SH-SY5Y (cell line): Measurements from ENCODE around the gene ST3GAL3.

Experiments
- GATA2 ChIP-seq: IDR thresholded peaks from 2 replicates; pipeline ENCODE4 v1.6.1; 2011; ENCODE audit warnings: mild to moderate bottlenecking, low read depth, low read length
- GATA3 ChIP-seq: IDR thresholded peaks from 2 replicates; pipeline ENCODE4 v1.6.1; 2011; ENCODE audit warnings: low read depth, mild to moderate bottlenecking, low read length, moderate library complexity

Gene ST3GAL3

GRCh38 chr1:43803105-43803504 lies 95.8 kb downstream of the ST3GAL3 start:
- no peak for TF ChIP-seq GATA2
- TF ChIP-seq GATA3 = no peak

DNA sequence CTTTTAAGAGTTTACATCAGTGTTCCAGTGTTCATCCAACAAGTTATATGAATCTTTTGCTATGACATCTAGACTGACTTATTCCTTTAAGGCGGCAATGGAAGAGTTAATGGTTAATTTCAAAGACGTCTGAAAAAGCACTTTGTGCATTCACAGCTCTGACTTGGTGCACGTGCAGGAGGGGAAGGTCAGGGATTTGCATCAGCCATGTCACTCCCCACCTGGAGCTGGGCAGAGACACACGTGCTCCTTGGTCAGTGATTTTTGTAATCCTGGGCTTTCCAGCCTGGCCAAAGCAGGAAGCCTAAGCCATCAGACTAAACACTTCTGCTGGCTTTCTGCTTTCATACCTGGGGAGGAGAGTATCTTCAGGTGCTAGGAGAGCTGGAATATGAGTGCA lies 96.3 kb downstream of the ST3GAL3 start:
- TF ChIP-seq GATA2 (no peak), GATA3 (no peak)

GRCh38 chr1:43804569-43804968 lies 97.2 kb downstream of the ST3GAL3 start:
- TF ChIP-seq GATA2 = no peak
- no peak for TF ChIP-seq GATA3

DNA sequence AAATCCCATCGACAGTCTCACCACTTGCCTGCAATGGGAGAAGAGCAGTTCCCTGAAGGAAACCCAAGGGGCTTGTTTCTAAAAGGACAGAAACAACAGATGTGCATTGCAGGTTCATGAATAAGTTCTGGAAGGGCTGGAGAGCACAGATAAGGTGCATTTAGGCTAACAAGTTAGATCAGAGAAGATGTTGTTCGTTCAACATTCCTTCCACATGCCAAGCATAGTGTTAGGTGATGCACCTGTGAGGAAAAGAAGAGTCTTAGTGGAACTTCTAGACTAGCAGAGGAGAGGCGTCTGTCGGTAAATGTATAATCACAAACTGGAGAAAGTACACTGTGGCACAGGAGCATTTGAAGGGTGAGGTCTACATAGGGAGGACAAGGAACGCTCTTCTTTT lies 98.0 kb downstream of the ST3GAL3 start:
- no peak for TF ChIP-seq GATA2
- no peak for TF ChIP-seq GATA3

GRCh38 chr1:43806183-43806582 lies 98.8 kb downstream of the ST3GAL3 start:
- TF ChIP-seq GATA3 (no peak), GATA2 (no peak)

DNA sequence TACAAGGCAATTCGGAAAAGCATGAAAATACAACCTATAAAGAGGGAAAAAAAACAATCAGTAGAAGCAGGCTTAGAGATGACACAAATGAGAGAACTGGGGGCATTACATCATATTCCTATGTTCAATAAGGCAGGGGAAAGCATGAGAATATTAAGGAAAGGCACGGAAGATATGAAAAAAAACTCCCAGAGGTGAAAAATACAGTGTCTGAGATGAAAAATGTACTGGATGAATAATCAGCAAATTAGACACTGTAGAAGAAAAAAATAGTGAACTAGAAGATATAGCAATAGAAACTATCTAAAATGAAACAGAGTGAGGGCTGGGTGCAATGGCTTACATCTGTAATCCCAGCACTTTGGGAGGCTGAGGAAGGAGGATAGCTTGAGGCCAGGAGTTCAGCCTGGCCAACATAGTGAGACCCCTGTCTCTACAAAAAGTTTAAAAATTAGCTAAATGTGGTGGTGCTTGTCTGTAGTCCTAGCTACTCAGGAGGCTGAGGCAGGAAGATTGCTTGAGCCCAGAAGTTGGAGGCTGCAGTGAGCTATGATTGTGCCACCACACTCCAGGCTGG lies 101.8 kb downstream of the ST3GAL3 start:
- TF ChIP-seq GATA3 = no peak
- no peak for TF ChIP-seq GATA2

GRCh38 chr1:43812579-43812978 lies 105.2 kb downstream of the ST3GAL3 start:
- TF ChIP-seq GATA3 (no peak), GATA2 (no peak)

DNA sequence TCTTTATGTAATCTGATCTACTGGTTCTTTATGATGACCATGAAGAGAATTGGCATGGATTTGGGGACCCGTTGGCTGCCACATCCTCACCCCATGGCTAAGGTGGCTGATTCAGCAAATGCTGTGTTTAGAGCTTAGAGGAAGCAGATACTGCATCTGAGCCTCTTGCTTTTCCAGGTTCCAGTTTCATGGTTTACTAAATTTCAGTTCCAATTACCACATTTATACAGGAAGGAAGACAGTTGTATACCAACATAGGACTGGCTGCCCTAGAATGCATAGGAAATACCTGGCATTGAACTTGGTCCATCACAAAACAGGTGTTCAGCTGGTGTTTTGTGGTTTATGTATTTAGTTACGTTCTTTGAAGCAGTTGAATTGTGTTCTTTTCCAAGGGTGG lies 107.1 kb downstream of the ST3GAL3 start:
- TF ChIP-seq GATA2 (no peak), GATA3 (no peak)

DNA sequence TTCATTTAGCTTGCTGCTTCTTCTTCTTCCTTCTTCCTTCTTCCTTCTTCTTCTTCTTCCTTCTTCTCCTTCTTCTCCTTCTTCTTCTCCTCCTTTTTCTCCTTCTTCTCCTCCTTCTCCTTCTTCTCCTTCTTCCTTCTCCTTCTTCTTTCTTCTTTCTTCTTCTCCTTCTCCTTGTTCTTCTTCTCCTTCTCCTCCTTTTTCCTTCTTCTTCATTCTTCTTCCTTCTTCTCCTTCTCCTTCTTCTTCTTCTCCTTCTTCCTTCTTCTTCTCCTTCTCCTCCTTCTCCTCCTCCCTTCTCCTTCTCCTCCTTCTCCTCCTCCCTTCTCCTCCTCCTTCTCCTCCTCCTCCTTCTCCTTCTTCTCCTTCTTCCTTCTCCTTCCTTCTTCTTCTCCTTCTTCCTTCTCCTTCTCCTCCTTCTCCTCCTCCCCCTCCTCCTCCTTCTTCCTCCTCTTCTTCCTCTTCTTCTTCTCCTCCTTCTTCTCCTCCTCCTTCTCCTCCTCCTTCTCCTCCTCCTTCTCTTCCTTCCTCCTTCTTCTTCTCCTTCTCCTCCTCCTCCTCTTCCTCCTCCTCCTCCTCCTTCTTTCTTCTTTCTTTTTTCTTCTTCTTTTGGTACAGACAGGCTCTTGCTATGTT lies 110.1 kb downstream of the ST3GAL3 start:
- no peak for TF ChIP-seq GATA2
- no peak for TF ChIP-seq GATA3

DNA sequence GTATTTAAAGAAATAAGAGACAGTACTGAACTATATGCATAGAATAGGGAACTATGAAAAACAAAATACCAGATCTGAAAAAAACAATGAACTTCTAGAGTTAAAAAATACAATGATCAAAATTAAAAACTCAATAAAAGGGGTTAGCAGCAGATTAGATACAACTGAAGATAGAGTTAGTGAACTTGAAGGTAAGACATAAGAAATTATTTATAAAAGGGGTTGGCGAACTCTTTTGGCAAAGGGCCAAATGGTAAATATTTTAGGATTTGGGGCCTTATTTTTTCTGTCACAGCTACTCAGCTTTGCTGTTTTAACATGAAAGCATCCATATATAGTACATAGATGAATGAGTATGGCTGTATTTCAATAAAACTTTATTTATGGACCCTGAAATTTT lies 111.4 kb downstream of the ST3GAL3 start:
- TF ChIP-seq GATA3 = no peak
- no peak for TF ChIP-seq GATA2

DNA sequence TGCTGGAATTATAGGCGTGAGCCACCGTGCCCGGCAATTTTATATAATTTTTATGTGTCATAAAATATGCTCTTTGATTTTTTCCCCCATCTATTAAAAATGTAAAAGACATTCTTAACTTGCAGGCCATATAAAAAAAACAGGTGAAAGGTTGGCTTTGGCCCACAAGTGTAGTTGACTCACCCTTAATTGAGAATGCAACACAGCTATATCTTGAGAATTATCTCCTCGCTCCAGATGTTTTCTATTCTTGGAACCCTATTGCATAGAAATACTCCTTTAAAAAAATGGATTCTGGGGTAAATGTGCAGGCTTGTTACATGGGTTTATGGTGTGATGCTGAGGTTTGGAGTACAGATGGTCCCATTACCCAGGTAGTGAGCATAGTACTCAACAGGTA lies 112.0 kb downstream of the ST3GAL3 start:
- no peak for TF ChIP-seq GATA3
- no peak for TF ChIP-seq GATA2

- no peak for TF ChIP-seq GATA2
- TF ChIP-seq GATA3 = no peak
These were observed 114.1 kb downstream of the ST3GAL3 start for GRCh38 chr1:43821471-43821870.

- no peak for TF ChIP-seq GATA2
- TF ChIP-seq GATA3 = no peak
These were observed 114.8 kb downstream of the ST3GAL3 start for GRCh38 chr1:43822040-43822690.

GRCh38 chr1:43824795-43825194 lies 117.5 kb downstream of the ST3GAL3 start:
- no peak for TF ChIP-seq GATA3
- no peak for TF ChIP-seq GATA2

- TF ChIP-seq GATA2 = no peak
- no peak for TF ChIP-seq GATA3
These were observed 121.2 kb downstream of the ST3GAL3 start for GRCh38 chr1:43828574-43828973.
